ENCODE measurements around the gene HOXD4. TPM values are rescaled to one million over a fixed set of nuclear protein-coding genes. Genes with fewer than 3 reads are reported as not detected.
A peak's percentile ranks its signal among the peaks of the same experiment; 100 is the strongest.

HOXD4 gene
- total and polyA plus RNA-seq, 10 of the 15 experiments (the other 5 are each of a cell fraction or from before 2014, with no cell fraction given) = 0.07 TPM; not detected in 9

GRCh38 chr2:176130147-176130956 is 21.0 kb upstream of the HOXD4 start:
- Histone ChIP-seq H3K9me3 (replicated peaks; ENCODE audit: control insufficient read depth, insufficient read depth, low read length) (peaks cover 1% of the 10 kb centered on the region; the same call in 2 of the 3 replicates), H2AFZ (ENCODE audit: control insufficient read depth, low read depth, low read length) (no peak overlapping the region), H3K9ac (ENCODE audit: control insufficient read depth, insufficient read depth, low read length) (no peak overlapping the region), H3K27me3 (replicated peaks in 1 of 2; ENCODE audit: control insufficient read depth in 2 of 2, insufficient read depth in 2 of 2, low read length in 1 of 2) (peaks cover 10 to 32% of the 10 kb centered on the region in 2 experiments), H3K4me1 (ENCODE audit: control insufficient read depth, insufficient read depth, low read length) (no peaks in the 10 kb centered on the region), H3K27ac (ENCODE audit: control insufficient read depth, insufficient read depth) (no peak overlapping the region), H4K20me1 (ENCODE audit: control insufficient read depth, insufficient read depth) (no peaks in the 10 kb centered on the region), H3K4me2 (ENCODE audit: control insufficient read depth, insufficient read depth) (no peak overlapping the region), H3K4me3 (no peak overlapping the region), H3K36me3 (ENCODE audit: control insufficient read depth in 2 of 2, insufficient read depth in 2 of 2, low read length in 1 of 2) (no peaks in the 10 kb centered on the region), H3K79me2 (ENCODE audit: control insufficient read depth, insufficient read depth, low read length) (no peaks in the 10 kb centered on the region)
- BruUV-seq (replicated peaks) = no TSS peak
- ATAC-seq (no peak), FAIRE-seq (no peak), DNase-seq (ENCODE audit: low read depth, low spot score) (no peak)
- intact Hi-C loops (cut with micrococcal nuclease; ENCODE audit: unreplicated experiment) = no loop called here
- ChIA-PET CTCF (interaction anchor here (0.6 to 3.4 kb wide), 6 partner anchors 19 to 1017 kb away, joined by 5 to 36 read pairs (median 8); no protein-coding TSS in a partner anchor), RAD21 (ENCODE audit: unreplicated experiment) (interaction anchor here (2.4 kb wide), 1 partner anchor 1019 kb away, joined by 7 read pairs; no protein-coding TSS in a partner anchor), SMC1A (ENCODE audit: uncharacterized antibody, unreplicated experiment) (interaction anchor here (1.1 to 2.0 kb wide), 3 partner anchors 10 to 1018 kb away, joined by 5 to 9 read pairs (median 7); no protein-coding TSS in a partner anchor), POLR2A (interaction anchor here (0.5 kb wide), 1 partner anchor 1163 kb away, joined by 5 read pairs; no protein-coding TSS in a partner anchor)
- WGBS (ENCODE audit: insufficient coverage, insufficient replicate concordance, low lambda C conversion rate, missing lambda C conversion rate) = 74% methylated on average over 65 of the region's 100 CpGs
- in situ Hi-C loops (cut with MboI) = loop anchor here (25.0 kb wide), 1 partner anchor 1207 kb away; no protein-coding TSS in a partner anchor
- TF ChIP-seq SUZ12 (IDR thresholded peaks at IDR 0.05; ENCODE audit: unreplicated experiment) (peak; percentile 72), SMC3 (IDR thresholded peaks at IDR 0.05; ENCODE audit: borderline replicate concordance, low read length) (no peak), POLR2AphosphoS5 (IDR thresholded peaks at IDR 0.05; ENCODE audit: low read length) (no peak)
